HG02870 (cell line): Measurements from ENCODE around the gene BUD13.
"Not testable (repeated sequence)": the region's sequence is repeated elsewhere in the genome, so short reads cannot be mapped to it uniquely, and the experiment has no call there.

Experiments used
- ATAC-seq: cut with Tn5 transposase; IDR thresholded peaks from one replicate; pipeline ENCODE4 v1.9.1; 2021; ENCODE audit warnings: mild to moderate bottlenecking, moderate library complexity; ENCODE audit not compliant: unreplicated experiment

The BUD13 gene, protein sequence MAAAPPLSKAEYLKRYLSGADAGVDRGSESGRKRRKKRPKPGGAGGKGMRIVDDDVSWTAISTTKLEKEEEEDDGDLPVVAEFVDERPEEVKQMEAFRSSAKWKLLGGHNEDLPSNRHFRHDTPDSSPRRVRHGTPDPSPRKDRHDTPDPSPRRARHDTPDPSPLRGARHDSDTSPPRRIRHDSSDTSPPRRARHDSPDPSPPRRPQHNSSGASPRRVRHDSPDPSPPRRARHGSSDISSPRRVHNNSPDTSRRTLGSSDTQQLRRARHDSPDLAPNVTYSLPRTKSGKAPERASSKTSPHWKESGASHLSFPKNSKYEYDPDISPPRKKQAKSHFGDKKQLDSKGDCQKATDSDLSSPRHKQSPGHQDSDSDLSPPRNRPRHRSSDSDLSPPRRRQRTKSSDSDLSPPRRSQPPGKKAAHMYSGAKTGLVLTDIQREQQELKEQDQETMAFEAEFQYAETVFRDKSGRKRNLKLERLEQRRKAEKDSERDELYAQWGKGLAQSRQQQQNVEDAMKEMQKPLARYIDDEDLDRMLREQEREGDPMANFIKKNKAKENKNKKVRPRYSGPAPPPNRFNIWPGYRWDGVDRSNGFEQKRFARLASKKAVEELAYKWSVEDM

GRCh38 chr11:116772443-116773202, at the start of gene BUD13:
TSS of gene BUD13 (minus strand) at chr11:116772987. CDS start at chr11:116772964, 23 bp downstream.
- ATAC-seq: peak; percentile 73

- no peak for ATAC-seq
Observed at GRCh38 chr11:116822575-116822974, 49.8 kb upstream of the BUD13 start.

DNA sequence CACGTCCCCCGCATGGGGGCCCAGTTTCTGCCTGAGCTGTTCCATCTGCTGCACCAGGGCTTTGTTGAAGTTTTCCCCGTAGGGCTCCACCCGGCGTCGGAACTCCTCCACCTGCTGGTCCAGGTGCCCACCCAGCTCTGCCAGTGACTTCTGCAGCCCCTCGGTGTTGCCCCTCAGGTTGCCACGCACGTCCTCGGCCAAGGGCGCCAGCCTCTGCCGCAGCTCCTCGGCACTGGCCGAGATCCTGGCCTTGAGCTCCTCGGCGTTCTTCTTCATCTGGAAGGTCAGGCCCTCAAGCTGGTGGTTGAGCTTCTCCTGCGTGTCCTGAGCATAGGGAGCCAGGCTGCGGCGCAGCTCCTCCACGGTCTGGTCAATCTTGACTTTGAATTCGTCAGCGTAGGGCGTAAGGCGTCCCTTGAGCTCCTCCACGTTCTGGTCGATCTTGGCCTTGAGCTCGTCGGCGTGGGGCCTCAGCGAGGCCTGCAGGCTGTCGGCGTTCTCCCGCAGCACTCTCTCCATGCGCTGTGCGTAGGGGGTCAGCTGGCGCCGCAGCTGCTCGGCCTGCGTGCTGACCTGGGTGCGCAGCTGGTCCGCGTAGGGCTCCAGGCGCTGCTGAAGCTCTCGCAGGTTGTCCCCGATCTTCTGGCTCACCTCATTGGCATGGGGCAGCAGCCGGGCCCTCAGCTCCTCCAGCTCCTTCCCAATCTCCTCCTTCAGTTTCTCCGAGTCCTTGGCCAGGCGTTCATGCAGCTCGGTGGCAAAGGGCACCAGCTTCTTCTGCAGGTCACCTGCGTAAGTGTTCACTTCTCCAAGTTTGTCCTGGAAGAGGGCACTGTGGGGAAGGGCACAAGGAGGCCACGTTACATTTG, 48.5 kb upstream of the BUD13 start:
- no peak for ATAC-seq

DNA sequence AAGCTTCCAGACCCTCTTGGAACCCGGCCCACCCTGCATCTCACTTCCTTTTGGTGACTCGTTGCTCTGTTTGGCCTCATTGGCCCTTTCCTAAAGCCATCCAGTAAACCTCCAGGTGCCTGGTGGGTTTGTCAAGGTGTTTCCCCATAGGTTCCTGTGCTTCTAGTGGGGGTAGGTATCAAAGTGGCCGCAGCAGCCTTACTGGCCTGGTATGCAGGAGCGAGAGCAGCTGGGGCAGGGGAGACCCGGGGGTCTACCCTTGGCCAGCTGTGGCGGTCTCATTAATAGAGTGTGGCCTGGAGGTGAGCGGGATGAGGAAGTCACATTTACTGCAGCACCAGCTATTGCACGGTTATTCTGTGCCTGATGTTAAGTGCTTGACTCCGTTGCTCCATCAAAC, 46.3 kb upstream of the BUD13 start:
- ATAC-seq: no peak

GRCh38 chr11:116814502-116814901, 41.7 kb upstream of the BUD13 start:
- ATAC-seq: no peak

DNA sequence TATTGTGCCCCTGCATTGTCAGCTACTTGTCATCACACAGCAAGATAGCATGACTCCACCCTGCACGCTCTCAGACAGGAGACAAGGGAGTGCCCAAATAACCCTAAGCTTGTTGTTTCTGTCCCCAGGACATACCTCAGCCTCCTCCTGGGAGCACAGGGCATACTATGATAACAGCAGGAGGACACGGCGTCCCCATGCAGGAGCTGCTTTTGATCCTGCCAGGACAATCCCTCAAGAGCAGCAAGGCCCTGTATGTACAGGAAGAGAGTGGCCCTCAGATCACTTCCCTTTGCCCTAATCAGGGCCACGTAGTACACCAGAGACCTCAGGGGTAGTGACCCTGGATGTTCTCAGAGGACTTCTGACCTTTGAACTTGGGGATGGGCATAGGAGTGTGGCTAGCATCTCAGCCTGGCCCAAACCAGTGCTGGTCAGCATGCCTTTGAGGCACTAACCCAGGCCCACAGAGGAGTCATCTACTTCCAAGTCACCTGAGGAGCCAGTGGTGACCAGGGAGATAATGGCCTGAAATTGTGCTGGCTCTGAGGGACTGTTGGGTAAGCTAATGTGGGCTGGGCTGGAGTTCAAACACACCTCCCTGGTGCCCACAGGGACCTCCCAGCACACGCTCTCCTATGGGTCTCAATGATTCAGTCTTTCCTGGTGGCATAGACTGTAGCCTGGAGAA, 41.1 kb upstream of the BUD13 start:
- ATAC-seq: no peak

GRCh38 chr11:116813170-116813569, 40.4 kb upstream of the BUD13 start:
- ATAC-seq: no peak

DNA sequence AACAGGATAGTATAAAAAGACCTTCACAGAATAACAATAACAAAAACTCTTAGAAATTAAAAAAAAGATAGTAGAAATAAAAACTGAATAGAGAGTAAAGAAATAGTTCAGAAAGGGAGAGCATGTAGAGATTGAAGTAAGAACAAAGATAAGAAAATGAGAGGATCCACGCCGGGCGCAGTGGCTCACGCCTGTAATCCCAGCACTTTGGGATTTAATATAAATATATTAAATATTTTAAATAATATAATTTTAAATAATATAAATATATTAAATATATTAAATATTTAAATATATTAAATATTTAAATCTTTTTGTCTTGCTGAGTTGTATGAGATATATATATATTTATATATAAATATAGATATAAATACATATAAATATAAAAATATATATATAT, 39.3 kb upstream of the BUD13 start:
- no peak for ATAC-seq

DNA sequence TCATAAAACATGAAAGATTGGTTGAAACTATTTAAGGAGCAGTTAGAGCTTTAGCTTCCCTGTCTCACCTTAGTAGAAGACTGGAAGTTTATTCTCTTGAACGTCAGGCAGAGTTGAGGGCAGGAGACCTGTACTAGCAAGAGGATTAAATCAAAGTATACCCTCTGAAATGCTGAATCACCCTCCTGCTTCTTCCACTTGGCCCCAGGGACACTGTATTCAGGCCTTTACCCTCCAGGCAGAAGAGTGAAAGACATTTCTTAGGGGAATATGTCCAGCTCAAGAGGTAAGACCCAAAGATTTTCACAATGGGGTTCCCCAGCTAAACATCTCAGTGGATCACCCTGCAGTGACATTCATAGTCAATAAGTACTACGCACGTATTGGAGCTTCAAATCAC, 38.4 kb upstream of the BUD13 start:
- no peak for ATAC-seq

- no peak for ATAC-seq
Observed at GRCh38 chr11:116808262-116809175, 35.7 kb upstream of the BUD13 start.

DNA sequence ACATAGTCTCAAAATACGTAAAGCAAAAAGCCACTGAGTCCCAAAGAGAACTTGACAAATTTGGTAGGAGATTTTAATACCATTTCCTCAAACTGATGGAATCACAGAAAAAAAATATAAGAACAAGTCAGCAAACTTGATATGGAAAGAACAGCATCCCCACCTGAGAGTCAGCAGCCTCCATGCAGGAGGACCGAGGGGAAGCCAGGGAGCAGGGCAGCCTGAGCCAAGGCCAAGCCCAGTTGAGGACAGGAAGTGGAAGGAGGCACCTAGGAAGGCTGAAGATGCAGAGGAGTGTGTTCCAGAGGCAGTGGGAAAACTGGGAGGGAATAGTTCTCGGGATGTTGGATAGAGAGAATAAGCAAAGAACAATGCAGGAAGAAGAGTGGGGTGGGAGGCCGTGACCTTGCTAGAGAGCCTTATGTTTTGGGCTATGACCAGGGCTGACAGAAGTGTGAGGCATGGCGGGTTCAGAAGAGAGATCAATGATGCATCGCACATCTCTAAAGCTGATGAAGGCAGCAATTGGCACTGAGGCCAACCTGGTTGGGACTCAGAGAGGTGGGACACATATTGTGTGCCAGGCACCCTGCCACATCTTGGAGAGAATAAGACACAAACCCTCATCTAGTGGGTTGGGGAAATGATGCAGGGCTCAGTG, 34.9 kb upstream of the BUD13 start:
- no peak for ATAC-seq

DNA sequence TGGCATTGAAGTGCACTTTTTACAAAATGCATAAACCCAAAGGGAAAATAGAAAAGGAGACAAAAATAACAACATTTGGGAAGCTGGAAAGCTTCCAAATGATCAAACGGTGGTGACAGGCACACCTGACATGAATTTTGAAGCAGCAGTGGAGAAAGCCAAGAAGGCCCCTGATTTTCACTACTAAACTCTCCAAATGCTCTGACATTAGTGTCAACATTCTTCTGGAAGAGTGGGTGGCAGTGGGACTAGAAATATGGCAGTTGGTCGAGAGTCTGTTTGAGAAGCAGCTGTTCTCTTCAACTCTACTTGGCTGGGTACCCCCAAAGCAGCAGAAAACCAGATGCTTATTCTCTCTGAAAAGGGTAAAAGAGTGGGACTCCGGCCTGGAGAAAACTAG, 31.2 kb upstream of the BUD13 start:
- no peak for ATAC-seq

DNA sequence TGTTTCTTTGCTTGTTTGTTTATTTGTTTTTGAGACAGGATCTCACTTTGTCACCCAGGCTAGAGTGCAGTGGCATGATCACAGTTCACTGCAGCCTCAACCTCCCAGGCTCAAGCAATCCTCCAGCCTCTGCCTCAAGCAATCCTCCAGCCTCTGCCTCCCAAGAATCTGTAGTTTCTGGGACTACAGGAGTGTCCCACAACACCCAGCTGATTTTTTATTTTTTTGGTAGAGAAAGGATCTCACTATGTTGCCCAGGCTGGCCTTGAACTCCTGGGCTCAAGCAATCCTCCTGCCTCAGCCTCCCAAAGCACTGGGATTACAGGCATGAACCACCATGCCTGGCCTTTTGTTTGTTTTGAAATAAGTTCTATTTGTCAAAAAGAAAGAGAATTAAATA, 28.9 kb upstream of the BUD13 start:
- ATAC-seq: not testable (repeated sequence)

- ATAC-seq: no peak
Observed at GRCh38 chr11:116800610-116801009, 27.8 kb upstream of the BUD13 start.

- no peak for ATAC-seq
Observed at GRCh38 chr11:116798368-116798767, 25.6 kb upstream of the BUD13 start.

GRCh38 chr11:116797816-116798215, 25.0 kb upstream of the BUD13 start:
- ATAC-seq: no peak

- no peak for ATAC-seq
Observed at GRCh38 chr11:116796548-116796947, 23.8 kb upstream of the BUD13 start.

- no peak for ATAC-seq
Observed at GRCh38 chr11:116794851-116795250, 22.1 kb upstream of the BUD13 start.

DNA sequence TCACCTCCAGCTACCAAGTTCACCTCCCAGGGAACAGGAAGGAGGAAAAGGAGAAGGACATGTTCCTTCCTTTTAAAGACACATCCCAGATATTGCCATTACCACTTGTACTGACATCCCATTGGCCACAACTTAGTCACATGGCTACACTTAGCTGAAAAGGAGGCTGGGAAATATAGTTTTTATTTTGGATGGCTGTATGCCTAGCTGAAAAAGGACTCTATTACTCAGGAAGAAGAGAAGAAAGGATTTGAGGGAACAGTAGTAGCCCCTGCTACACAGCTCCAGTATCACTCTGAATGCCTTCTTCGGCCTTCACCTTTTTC, 20.9 kb upstream of the BUD13 start:
- ATAC-seq: no peak
